DOHH2 (cell line): ENCODE data around the gene TJAP1.

Source experiments
- EZH2phosphoT487 ChIP-seq: fragments of 200-600 bp; sonication (generic); IDR thresholded peaks from 2 replicates; pipeline ENCODE4 v1.6.1; 2017; ENCODE audit warnings: borderline replicate concordance, mild to moderate bottlenecking, antibody characterized with exemption, low read length, moderate library complexity, mixed read lengths
- TF ChIP-seq, protein P1 (sequence below): fragments of 200-600 bp; sonication (generic); IDR thresholded peaks from one replicate; pipeline ENCODE4 v1.5.1; 2014; ENCODE audit warnings: antibody characterized with exemption, mild to moderate bottlenecking, low read depth, low read length; ENCODE audit not compliant: poor library complexity, severe bottlenecking

GRCh38 chr6:43541774-43542471 is 64.6 kb downstream of the TJAP1 start:
- TF ChIP-seq, protein P1, sequence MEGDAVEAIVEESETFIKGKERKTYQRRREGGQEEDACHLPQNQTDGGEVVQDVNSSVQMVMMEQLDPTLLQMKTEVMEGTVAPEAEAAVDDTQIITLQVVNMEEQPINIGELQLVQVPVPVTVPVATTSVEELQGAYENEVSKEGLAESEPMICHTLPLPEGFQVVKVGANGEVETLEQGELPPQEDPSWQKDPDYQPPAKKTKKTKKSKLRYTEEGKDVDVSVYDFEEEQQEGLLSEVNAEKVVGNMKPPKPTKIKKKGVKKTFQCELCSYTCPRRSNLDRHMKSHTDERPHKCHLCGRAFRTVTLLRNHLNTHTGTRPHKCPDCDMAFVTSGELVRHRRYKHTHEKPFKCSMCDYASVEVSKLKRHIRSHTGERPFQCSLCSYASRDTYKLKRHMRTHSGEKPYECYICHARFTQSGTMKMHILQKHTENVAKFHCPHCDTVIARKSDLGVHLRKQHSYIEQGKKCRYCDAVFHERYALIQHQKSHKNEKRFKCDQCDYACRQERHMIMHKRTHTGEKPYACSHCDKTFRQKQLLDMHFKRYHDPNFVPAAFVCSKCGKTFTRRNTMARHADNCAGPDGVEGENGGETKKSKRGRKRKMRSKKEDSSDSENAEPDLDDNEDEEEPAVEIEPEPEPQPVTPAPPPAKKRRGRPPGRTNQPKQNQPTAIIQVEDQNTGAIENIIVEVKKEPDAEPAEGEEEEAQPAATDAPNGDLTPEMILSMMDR: no peak
- no peak for TF ChIP-seq EZH2phosphoT487
